ENCODE measurements around the gene LTO1.

- TF ChIP-seq CTCF (IDR thresholded peaks at IDR 0.05): peak in 1 of 6 experiments; percentile 2
- TF ChIP-seq POLR2A (IDR thresholded peaks at IDR 0.05): no peak
These were observed 37.8 kb downstream of the LTO1 start for GRCh38 chr11:69637198-69637940.
